Common myeloid progenitor, CD34-positive (primary cell): ENCODE results near the gene TOMM70.
A peak's percentile ranks its signal among the peaks of the same experiment; 100 is the strongest.
"Not testable (repeated sequence)": the region's sequence is repeated elsewhere in the genome, so short reads cannot be mapped to it uniquely, and the experiment has no call there.

ENCODE experiments used
- CTCF ChIA-PET: fragments of 350-600 bp; sonication (Branson Sonifier 250); formaldehyde crosslinking; loops from one replicate; lab custom pipeline; 2021; ENCODE audit warnings: antibody characterized with exemption; lab: Charles Lee
- POLR2A ChIA-PET: fragments of 350-600 bp; sonication (Branson Sonifier 250); formaldehyde crosslinking; loops from one replicate; lab custom pipeline; 2021; ENCODE audit warnings: antibody characterized with exemption; lab: Charles Lee
- DNase-seq, 3 donors: peaks; one replicate each; pipeline versions ENCODE4 v3.0.0 to v3.0.0-alpha.2; 2013
- H3K27ac ChIP-seq, 2 experiments: 1 replicate in 1 of 2; 2 replicates in 1 of 2; pipeline ENCODE4 v1.7.0; 2013; ENCODE audit warnings: inconsistent platforms in 2 of 2, low read length in 2 of 2, mild to moderate bottlenecking in 2 of 2, low read depth in 1 of 2, moderate library complexity in 1 of 2; ENCODE audit not compliant: severe bottlenecking in 2 of 2, insufficient read depth in 1 of 2, poor library complexity in 1 of 2
- H3K27me3 ChIP-seq, 5 experiments: replicated peaks in 2 of 5; 1 replicate in 3 of 5; 2 replicates in 2 of 5; pipeline versions ENCODE4 v1.6.1 to v1.7.0; 2013; ENCODE audit warnings: low read length in 4 of 5, mild to moderate bottlenecking in 2 of 5, moderate library complexity in 2 of 5, inconsistent platforms in 1 of 5; ENCODE audit not compliant: insufficient read depth in 5 of 5, control insufficient read depth in 4 of 5
- H3K36me3 ChIP-seq, 4 experiments: 1 replicate in 2 of 4; 2 replicates in 2 of 4; pipeline versions ENCODE4 v1.6.1 to v1.7.0; 2013; ENCODE audit warnings: low read length in 3 of 4, control low read depth in 1 of 4, mild to moderate bottlenecking in 1 of 4; ENCODE audit not compliant: control insufficient read depth in 4 of 4, insufficient read depth in 4 of 4
- H3K4me1 ChIP-seq, 4 experiments: 1 replicate in 3 of 4; 2 replicates in 1 of 4; pipeline versions ENCODE4 v1.6.1 to v1.7.1; 2013; ENCODE audit warnings: low read length in 3 of 4, mild to moderate bottlenecking in 3 of 4, control low read depth in 1 of 4, inconsistent platforms in 1 of 4, moderate library complexity in 1 of 4; ENCODE audit not compliant: control insufficient read depth in 4 of 4, insufficient read depth in 4 of 4; ENCODE audit errors: control extremely low read depth in 1 of 4
- H3K4me3 ChIP-seq, 7 experiments: 1 replicate in 4 of 7; 2 replicates in 3 of 7; pipeline versions ENCODE4 v1.5.1 to v1.7.0; 2013; ENCODE audit warnings: mild to moderate bottlenecking in 7 of 7, low read length in 6 of 7, moderate library complexity in 6 of 7, inconsistent platforms in 2 of 7, low read depth in 2 of 7, control low read depth in 1 of 7; ENCODE audit not compliant: insufficient read depth in 4 of 7, control insufficient read depth in 1 of 7; ENCODE audit errors: extremely low read depth in 1 of 7
- H3K9me3 ChIP-seq, 5 experiments: 1 replicate in 4 of 5; 2 replicates in 1 of 5; pipeline versions ENCODE4 v1.6.1 to v1.7.1; 2013; ENCODE audit warnings: low read length in 4 of 5, mild to moderate bottlenecking in 2 of 5, inconsistent platforms in 1 of 5, low read depth in 1 of 5, moderate library complexity in 1 of 5; ENCODE audit not compliant: control insufficient read depth in 4 of 5, insufficient read depth in 2 of 5; ENCODE audit errors: control extremely low read depth in 1 of 5
- WGBS: methylation state at CpG from one replicate; pipeline ENCODE4 v1.1.5; 2013; ENCODE audit not compliant: insufficient coverage; 5-methylcytosine and 5-hydroxymethylcytosine counted together

TOMM70 gene

GRCh38 chr3:100333970-100334487, 66.9 kb downstream of the TOMM70 start:
- H3K27me3 ChIP-seq, result no peaks in the 10 kb centered on the region
- peak overlapping the region; percentile 7 to 12 for H3K27ac ChIP-seq
- CTCF ChIA-PET, result interaction anchor here (1.0 to 2.7 kb wide), 5 partner anchors 11 to 258 kb away, joined by 3 to 11 read pairs (median 4); no protein-coding TSS in a partner anchor
- peak in 1 of 3 donors; percentile 10 for DNase-seq
- peaks cover 0 to 12% (median 7%) of the 10 kb centered on the region in 4 experiments for H3K36me3 ChIP-seq
- POLR2A ChIA-PET, result interaction anchor here (1.8 kb wide), 1 partner anchor 21 kb away, joined by 10 read pairs; no protein-coding TSS in a partner anchor
- 26% methylated on average over 13 of the region's 14 CpGs for WGBS
- peaks cover 0 to 24% (median 19%) of the 10 kb centered on the region in 4 experiments for H3K4me1 ChIP-seq
- H3K4me3 ChIP-seq, result peak overlapping the region; percentile 64 to 90 (median 78)
- no peaks in the 10 kb centered on the region for H3K9me3 ChIP-seq

GRCh38 chr3:100333051-100333450, 67.8 kb downstream of the TOMM70 start:
- Histone ChIP-seq H3K9me3 (no peaks in the 10 kb centered on the region), H3K36me3 (peaks cover 0 to 3% (median 1%) of the 10 kb centered on the region in 4 experiments), H3K27ac (no peak overlapping the region), H3K4me1 (peaks cover 0 to 24% (median 19%) of the 10 kb centered on the region in 4 experiments), H3K27me3 (no peaks in the 10 kb centered on the region), H3K4me3 (no peak overlapping the region)
- ChIA-PET CTCF (interaction anchor here (1.2 to 2.7 kb wide), 3 partner anchors 10 to 17 kb away, joined by 3 to 11 read pairs (median 4); no protein-coding TSS in a partner anchor), POLR2A (no interaction called here)
- no peak for DNase-seq

GRCh38 chr3:100331660-100332059, 69.2 kb downstream of the TOMM70 start:
- Histone ChIP-seq H3K36me3 (peaks cover 0 to 5% (median 3%) of the 10 kb centered on the region in 4 experiments), H3K4me3 (no peak overlapping the region), H3K27ac (no peak overlapping the region), H3K9me3 (peaks cover 0 to 2% (median 0%) of the 10 kb centered on the region in 5 experiments), H3K4me1 (peaks cover 0 to 24% (median 19%) of the 10 kb centered on the region in 4 experiments), H3K27me3 (no peaks in the 10 kb centered on the region)
- ChIA-PET POLR2A (no interaction called here), CTCF (interaction anchor here (0.7 to 1.7 kb wide), 2 partner anchors 39 to 379 kb away, joined by 3 to 4 read pairs; no protein-coding TSS in a partner anchor)
- no peak for DNase-seq
- 93% methylated on average over 3 of the region's 4 CpGs for WGBS

- H3K27me3 ChIP-seq, result no peaks in the 10 kb centered on the region
- H3K27ac ChIP-seq, result no peak overlapping the region
- peaks cover 0 to 8% (median 4%) of the 10 kb centered on the region in 4 experiments for H3K36me3 ChIP-seq
- 93% methylated on average over 3 of the region's 5 CpGs for WGBS
- H3K4me1 ChIP-seq, result peaks cover 0 to 23% (median 16%) of the 10 kb centered on the region in 4 experiments
- ChIA-PET POLR2A (no interaction called here), CTCF (interaction anchor here (1.7 kb wide), 1 partner anchor 380 kb away, joined by 4 read pairs; no protein-coding TSS in a partner anchor)
- no peak overlapping the region for H3K4me3 ChIP-seq
- peaks cover 0 to 2% (median 0%) of the 10 kb centered on the region in 5 experiments for H3K9me3 ChIP-seq
- DNase-seq, result no peak
These were observed 70.2 kb downstream of the TOMM70 start for GRCh38 chr3:100330651-100331050.

- CTCF ChIA-PET, result interaction anchor here (0.8 kb wide), 1 partner anchor 16 kb away, joined by 3 read pairs; no protein-coding TSS in a partner anchor
- no peak for DNase-seq
- H3K36me3 ChIP-seq, result peaks cover 0 to 8% (median 4%) of the 10 kb centered on the region in 4 experiments
These were observed 70.9 kb downstream of the TOMM70 start for GRCh38 chr3:100329800-100330489.

GRCh38 chr3:100327377-100327776, 73.5 kb downstream of the TOMM70 start:
- H3K4me1 ChIP-seq, H3K4me3 ChIP-seq, POLR2A ChIA-PET, H3K27me3 ChIP-seq, H3K27ac ChIP-seq, DNase-seq, H3K9me3 ChIP-seq, CTCF ChIA-PET: not testable (repeated sequence)
- WGBS, result 100% methylated on average over 2 of the region's 5 CpGs
- H3K36me3 ChIP-seq, result peaks cover 0 to 10% (median 5%) of the 10 kb centered on the region in 4 experiments

More at GRCh38 chr3:100329800-100330489, 70.9 kb downstream of the TOMM70 start:
- POLR2A ChIA-PET, result interaction anchor here (0.6 kb wide), 1 partner anchor 84 kb away, joined by 3 read pairs; no protein-coding TSS in a partner anchor
- no peaks in the 10 kb centered on the region for H3K27me3 ChIP-seq
- H3K4me1 ChIP-seq, result peaks cover 0 to 16% (median 9%) of the 10 kb centered on the region in 4 experiments
- 94% methylated on average over 3 of the region's 4 CpGs for WGBS
- H3K4me3 ChIP-seq, result no peak overlapping the region
- H3K27ac ChIP-seq, result no peak overlapping the region
- H3K9me3 ChIP-seq, result peaks cover 0 to 2% (median 0%) of the 10 kb centered on the region in 5 experiments

- ChIA-PET POLR2A (no interaction called here), CTCF (no interaction called here)
- Histone ChIP-seq H3K4me1 (no peaks in the 10 kb centered on the region), H3K36me3 (peaks cover 0 to 18% (median 9%) of the 10 kb centered on the region in 4 experiments), H3K27ac (no peak overlapping the region), H3K27me3 (no peaks in the 10 kb centered on the region), H3K4me3 (no peak overlapping the region), H3K9me3 (peaks cover 0 to 2% (median 0%) of the 10 kb centered on the region in 5 experiments)
- DNase-seq, result no peak
These were observed 75.1 kb downstream of the TOMM70 start for GRCh38 chr3:100325827-100326226.
